K562 (cell line): Measurements from ENCODE around the gene RPH3AL. TPM values are rescaled to one million over a fixed set of nuclear protein-coding genes. Genes with fewer than 3 reads are reported as not detected.
A peak's percentile ranks its signal among the peaks of the same experiment; 100 is the strongest.

Experiments used
- ATAC-seq: fragments of 200-7000 bp; cut with Tn5 transposase; 3 replicates; pipeline ENCODE4 v1.9.1; 2020; ENCODE audit warnings: moderate library complexity
- BruUV-seq: library from RNA; stranded (reverse); fragments of 400-500 nt; replicated peaks from 2 replicates; lab custom pipeline; 2021; lab: Mats Ljungman, UMichigan
- CTCF ChIA-PET: fragments of 300-600 bp; formaldehyde crosslinking; extraction: SDS; loops from one replicate; lab custom pipeline; 2021; ENCODE audit warnings: low intra/inter-chr PET ratio; lab: Yijun Ruan, JAX
- POLR2A ChIA-PET: fragments of 300-600, 350-650 bp; sonication (Branson Sonifier 250); formaldehyde crosslinking; extraction: SDS; loops from one replicate; lab custom pipeline; 2021; ENCODE audit warnings: antibody characterized with exemption, inconsistent platforms; lab: Yijun Ruan, JAX
- DNase-seq, 4 experiments: peaks; one replicate each; pipeline versions ENCODE4 v3.0.0 to v3.0.0-alpha.2; 2011 to 2018; ENCODE audit warnings: low spot score in 3 of 4, mixed read lengths in 3 of 4; ENCODE audit errors: extremely low read depth in 1 of 4
- FAIRE-seq: peaks from 2 replicates; lab custom pipeline; 2011; peaks lifted over from hg19 to GRCh38; lab: Jason Lieb, UNC
- H2AFZ ChIP-seq: 2 replicates; pipeline ENCODE4 v1.6.0; 2011; ENCODE audit warnings: low read depth, low read length, control low read depth, inconsistent platforms
- H3K27ac ChIP-seq: fragments of 200-600 bp; 3 replicates; pipeline ENCODE4 v1.8.0; 2011; ENCODE audit warnings: low read depth, mild to moderate bottlenecking, control low read depth, inconsistent platforms, low read length, moderate library complexity, mixed read lengths; ENCODE audit errors: extremely low read depth
- H3K27me3 ChIP-seq, 2 experiments: fragments of 300-600 bp in 1 of 2; 2 replicates in 1 of 2; 3 replicates in 1 of 2; pipeline versions ENCODE4 v1.6.0 to v1.8.0; 2011; ENCODE audit warnings: inconsistent platforms in 2 of 2, low read length in 2 of 2, mild to moderate bottlenecking in 1 of 2, mixed read lengths in 1 of 2, moderate library complexity in 1 of 2; ENCODE audit not compliant: control insufficient read depth in 2 of 2, insufficient read depth in 2 of 2
- H3K36me3 ChIP-seq: fragments of 300-600 bp; 3 replicates; pipeline ENCODE4 v1.8.0; 2011; ENCODE audit warnings: mild to moderate bottlenecking, low read length, inconsistent platforms; ENCODE audit not compliant: control insufficient read depth, insufficient read depth
- H3K4me1 ChIP-seq, 2 experiments: fragments of 200-600 bp in 1 of 2; replicated peaks in 1 of 2; 2 replicates in 1 of 2; 3 replicates in 1 of 2; pipeline versions ENCODE4 v1.5.1 to v1.8.0; 2011; ENCODE audit warnings: inconsistent platforms in 2 of 2, low read length in 2 of 2, mild to moderate bottlenecking in 1 of 2, mixed read lengths in 1 of 2, moderate library complexity in 1 of 2; ENCODE audit not compliant: control insufficient read depth in 2 of 2, insufficient read depth in 2 of 2
- H3K4me2 ChIP-seq: 2 replicates; pipeline ENCODE4 v1.6.1; 2011; ENCODE audit warnings: low read length, control low read depth, inconsistent platforms, mixed read lengths; ENCODE audit not compliant: insufficient read depth
- H3K4me3 ChIP-seq: fragments of 200-600 bp; sonication (generic), shearing (Covaris generic); 2 replicates; pipeline ENCODE4 v1.5.1; 2016; ENCODE audit warnings: control low read depth, inconsistent platforms
- H3K79me2 ChIP-seq: fragments of 200-600 bp; 3 replicates; pipeline ENCODE4 v1.8.0; 2011; ENCODE audit warnings: low read length, inconsistent platforms; ENCODE audit not compliant: control insufficient read depth, insufficient read depth
- H3K9ac ChIP-seq, 2 experiments: 2 replicates each; pipeline versions ENCODE4 v1.6.0 to v1.6.1; 2011; ENCODE audit warnings: low read depth in 2 of 2, low read length in 2 of 2, control low read depth in 1 of 2, inconsistent platforms in 1 of 2, mild to moderate bottlenecking in 1 of 2, mixed read lengths in 1 of 2; ENCODE audit not compliant: insufficient read depth in 1 of 2
- H3K9me1 ChIP-seq: one replicate; pipeline ENCODE4 v1.6.0; 2011; ENCODE audit warnings: inconsistent platforms, mild to moderate bottlenecking, low read length, moderate library complexity; ENCODE audit not compliant: control insufficient read depth, insufficient read depth
- H3K9me3 ChIP-seq: replicated peaks from 2 replicates; pipeline ENCODE4 v1.5.1; 2011; ENCODE audit warnings: low read depth, low read length, inconsistent platforms; ENCODE audit not compliant: control insufficient read depth, insufficient read depth
- H4K20me1 ChIP-seq: replicated peaks from 2 replicates; pipeline ENCODE4 v1.6.1; 2011; ENCODE audit warnings: low read length, inconsistent platforms, mixed read lengths; ENCODE audit not compliant: control insufficient read depth, insufficient read depth
- CBX3 ChIP-seq, 2 experiments: IDR thresholded peaks; 1 replicate in 1 of 2; 2 replicates in 1 of 2; pipeline ENCODE4 v1.6.1; 2012; ENCODE audit warnings: inconsistent platforms in 2 of 2, low read length in 2 of 2, borderline replicate concordance in 1 of 2, control low read depth in 1 of 2
- ZBTB7A ChIP-seq: IDR thresholded peaks from 2 replicates; pipeline ENCODE4 v1.6.1; 2011; ENCODE audit warnings: low read depth, mild to moderate bottlenecking, low read length, moderate library complexity, borderline replicate concordance; ENCODE audit not compliant: control insufficient read depth
- WGBS: fragments of 100-300 bp; shearing (Covaris generic); methylation state at CpG from one replicate; pipeline ENCODE4 v1.1.6; 2016; ENCODE audit warnings: low coverage, mixed read lengths; ENCODE audit not compliant: insufficient coverage; ENCODE audit errors: missing lambda C conversion rate; 5-methylcytosine and 5-hydroxymethylcytosine counted together
- in situ Hi-C: fragments of 300-500 bp; cut with MboI; formaldehyde crosslinking; loops from 4 replicates; pipeline ENCODE4 v1.15.0; 2018; ENCODE audit warnings: inconsistent platforms, mixed read lengths
- intact Hi-C: fragments of 100-400 bp; cut with micrococcal nuclease; formaldehyde crosslinking; loops from 2 replicates; pipeline ENCODE4 v1.14.2; 2022
- polyA plus RNA-seq, 8 experiments: library from polyadenylated mRNA; depleted of rRNA in 4 of 8; stranded (reverse) in 5 of 8; unstranded in 3 of 8; fragments of >200 nt; fragmentation: Nextera tagmentation in 2 of 8; fragmentation: Illumina TruSeq in 1 of 8; extraction: Ambion mirVana in 2 of 8; extraction: Trizol in 1 of 8; gene quantifications; 2 replicates each; pipeline versions ENCODE4 v1.2.1 to v1.2.3, GENCODE V29; 2011 to 2014; ENCODE audit warnings: inconsistent platforms in 1 of 8, missing spikeins in 1 of 8
- total RNA-seq, 7 experiments: library from RNA; depleted of rRNA in 6 of 7; stranded (reverse); fragments of >200 nt in 6 of 7; fragmentation: Illumina TruSeq in 2 of 7; extraction: Trizol in 2 of 7; gene quantifications; 2 replicates each; pipeline versions ENCODE4 v1.2.1 to v1.2.3, GENCODE V29; 2011 to 2021; ENCODE audit warnings: low replicate concordance in 1 of 7
- TF ChIP-seq, protein P1 (sequence below): sonication (generic); formaldehyde crosslinking; IDR thresholded peaks from 2 replicates; pipeline ENCODE4 v1.5.0; 2020; ENCODE audit warnings: missing genetic modification reagents
- TF ChIP-seq, protein P2 (sequence below), 2 experiments: fragments of 150-350 bp in 1 of 2; IDR thresholded peaks; 2 replicates each; pipeline ENCODE4 v1.6.1; 2012 to 2016; ENCODE audit warnings: low read depth in 2 of 2, low read length in 2 of 2, mild to moderate bottlenecking in 1 of 2, moderate library complexity in 1 of 2
- TF ChIP-seq, protein P3 (sequence below), 3 experiments: IDR thresholded peaks in 2 of 3; conservative IDR thresholded peaks in 1 of 3; 2 replicates each; pipeline ENCODE4 v1.5.1; 2011 to 2012; ENCODE audit warnings: low read length in 3 of 3, mild to moderate bottlenecking in 3 of 3, control low read depth in 2 of 3, improper control_type of control experiment in 1 of 3, inconsistent platforms in 1 of 3, low read depth in 1 of 3, mixed read lengths in 1 of 3, moderate library complexity in 1 of 3; ENCODE audit not compliant: insufficient read depth in 2 of 3
- TF ChIP-seq, protein P4 (sequence below): fragments of 450-650 bp; conservative IDR thresholded peaks from 2 replicates; pipeline ENCODE4 v1.6.1; 2016; ENCODE audit warnings: missing genetic modification characterization, low read depth, mild to moderate bottlenecking, control low read depth, missing compliant biosample characterization
- TF ChIP-seq, protein P5 (sequence below): fragments of 450-650 bp; IDR thresholded peaks from 2 replicates; pipeline ENCODE4 v1.6.1; 2016
- TF ChIP-seq, protein P6 (sequence below): IDR thresholded peaks from 2 replicates; pipeline ENCODE4 v1.6.1; 2011; ENCODE audit warnings: borderline replicate concordance, low read depth, mild to moderate bottlenecking, moderate library complexity, low read length; ENCODE audit not compliant: insufficient read depth, poor library complexity, severe bottlenecking

The RPH3AL gene
- total and polyA plus RNA-seq, 9 of the 15 experiments (the other 6 are each of a cell fraction or from before 2014, with no cell fraction given): 0.18 to 1.7 (median 0.39) TPM

DNA sequence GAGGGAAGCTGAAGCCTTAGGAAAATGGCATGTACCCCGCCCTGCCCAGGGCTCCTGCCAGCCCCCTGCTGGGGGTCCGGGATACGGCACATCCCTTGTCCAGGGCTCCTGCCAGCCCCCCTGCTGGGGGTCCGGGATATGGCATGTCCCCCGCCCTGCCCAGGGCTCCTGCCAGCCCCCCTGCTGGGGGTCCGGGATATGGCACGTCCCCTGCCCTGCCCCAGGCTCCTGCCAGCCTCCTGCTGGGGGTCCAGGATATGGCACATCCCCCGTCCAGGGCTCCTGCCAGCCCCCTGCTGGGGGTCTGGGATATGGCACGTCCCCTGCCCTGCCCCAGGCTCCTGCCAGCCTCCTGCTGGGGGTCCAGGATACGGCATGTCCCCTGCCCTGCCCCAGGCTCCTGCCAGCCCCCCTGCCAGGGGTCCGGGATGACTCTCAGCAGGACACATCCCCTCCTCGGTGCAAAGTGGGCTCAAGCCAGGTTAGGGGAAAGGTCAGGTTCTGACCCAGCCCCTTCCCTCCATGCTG is 43.2 kb downstream of the RPH3AL start:
- Histone ChIP-seq H3K9me1 (no peaks in the 10 kb centered on the region), H3K79me2 (no peaks in the 10 kb centered on the region), H3K36me3 (no peaks in the 10 kb centered on the region), H3K4me3 (no peak overlapping the region), H3K9ac (no peak overlapping the region), H3K9me3 (no peaks in the 10 kb centered on the region), H3K27me3 (peaks cover 0 to 6% of the 10 kb centered on the region in 2 experiments; a peak in 1 of 5 replicates), H3K27ac (no peak overlapping the region), H4K20me1 (no peaks in the 10 kb centered on the region; the same call in 1 of the 2 replicates), H3K4me2 (no peak overlapping the region), H3K4me1 (no peaks in the 10 kb centered on the region; a peak in 1 of 5 replicates), H2AFZ (no peak overlapping the region)
- in situ Hi-C loops: no loop called here
- ChIA-PET POLR2A (no interaction called here), CTCF (no interaction called here)
- DNase-seq (peak; percentile 54 to 78 (median 66)), FAIRE-seq (no peak), ATAC-seq (peak; percentile 97)
- 40% methylated on average over 3 of the region's 12 CpGs for WGBS
- intact Hi-C loops: no loop called here
- no TSS peak for BruUV-seq
- TF ChIP-seq, protein P1, sequence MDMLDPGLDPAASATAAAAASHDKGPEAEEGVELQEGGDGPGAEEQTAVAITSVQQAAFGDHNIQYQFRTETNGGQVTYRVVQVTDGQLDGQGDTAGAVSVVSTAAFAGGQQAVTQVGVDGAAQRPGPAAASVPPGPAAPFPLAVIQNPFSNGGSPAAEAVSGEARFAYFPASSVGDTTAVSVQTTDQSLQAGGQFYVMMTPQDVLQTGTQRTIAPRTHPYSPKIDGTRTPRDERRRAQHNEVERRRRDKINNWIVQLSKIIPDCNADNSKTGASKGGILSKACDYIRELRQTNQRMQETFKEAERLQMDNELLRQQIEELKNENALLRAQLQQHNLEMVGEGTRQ (CRISPR knock-in tag): no peak
- TF ChIP-seq CBX3 (IDR thresholded peaks at IDR 0.05; ENCODE audit: borderline replicate concordance in 1 of 2, low read length in 2 of 2): peak in 1 of 2 experiments; percentile 24; a peak in 1 of 3 replicates
- TF ChIP-seq, protein P2, sequence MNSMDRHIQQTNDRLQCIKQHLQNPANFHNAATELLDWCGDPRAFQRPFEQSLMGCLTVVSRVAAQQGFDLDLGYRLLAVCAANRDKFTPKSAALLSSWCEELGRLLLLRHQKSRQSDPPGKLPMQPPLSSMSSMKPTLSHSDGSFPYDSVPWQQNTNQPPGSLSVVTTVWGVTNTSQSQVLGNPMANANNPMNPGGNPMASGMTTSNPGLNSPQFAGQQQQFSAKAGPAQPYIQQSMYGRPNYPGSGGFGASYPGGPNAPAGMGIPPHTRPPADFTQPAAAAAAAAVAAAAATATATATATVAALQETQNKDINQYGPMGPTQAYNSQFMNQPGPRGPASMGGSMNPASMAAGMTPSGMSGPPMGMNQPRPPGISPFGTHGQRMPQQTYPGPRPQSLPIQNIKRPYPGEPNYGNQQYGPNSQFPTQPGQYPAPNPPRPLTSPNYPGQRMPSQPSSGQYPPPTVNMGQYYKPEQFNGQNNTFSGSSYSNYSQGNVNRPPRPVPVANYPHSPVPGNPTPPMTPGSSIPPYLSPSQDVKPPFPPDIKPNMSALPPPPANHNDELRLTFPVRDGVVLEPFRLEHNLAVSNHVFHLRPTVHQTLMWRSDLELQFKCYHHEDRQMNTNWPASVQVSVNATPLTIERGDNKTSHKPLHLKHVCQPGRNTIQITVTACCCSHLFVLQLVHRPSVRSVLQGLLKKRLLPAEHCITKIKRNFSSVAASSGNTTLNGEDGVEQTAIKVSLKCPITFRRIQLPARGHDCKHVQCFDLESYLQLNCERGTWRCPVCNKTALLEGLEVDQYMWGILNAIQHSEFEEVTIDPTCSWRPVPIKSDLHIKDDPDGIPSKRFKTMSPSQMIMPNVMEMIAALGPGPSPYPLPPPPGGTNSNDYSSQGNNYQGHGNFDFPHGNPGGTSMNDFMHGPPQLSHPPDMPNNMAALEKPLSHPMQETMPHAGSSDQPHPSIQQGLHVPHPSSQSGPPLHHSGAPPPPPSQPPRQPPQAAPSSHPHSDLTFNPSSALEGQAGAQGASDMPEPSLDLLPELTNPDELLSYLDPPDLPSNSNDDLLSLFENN (IDR thresholded peaks at IDR 0.05; ENCODE audit: low read depth in 2 of 2, low read length in 2 of 2): no peak
- TF ChIP-seq, protein P3, sequence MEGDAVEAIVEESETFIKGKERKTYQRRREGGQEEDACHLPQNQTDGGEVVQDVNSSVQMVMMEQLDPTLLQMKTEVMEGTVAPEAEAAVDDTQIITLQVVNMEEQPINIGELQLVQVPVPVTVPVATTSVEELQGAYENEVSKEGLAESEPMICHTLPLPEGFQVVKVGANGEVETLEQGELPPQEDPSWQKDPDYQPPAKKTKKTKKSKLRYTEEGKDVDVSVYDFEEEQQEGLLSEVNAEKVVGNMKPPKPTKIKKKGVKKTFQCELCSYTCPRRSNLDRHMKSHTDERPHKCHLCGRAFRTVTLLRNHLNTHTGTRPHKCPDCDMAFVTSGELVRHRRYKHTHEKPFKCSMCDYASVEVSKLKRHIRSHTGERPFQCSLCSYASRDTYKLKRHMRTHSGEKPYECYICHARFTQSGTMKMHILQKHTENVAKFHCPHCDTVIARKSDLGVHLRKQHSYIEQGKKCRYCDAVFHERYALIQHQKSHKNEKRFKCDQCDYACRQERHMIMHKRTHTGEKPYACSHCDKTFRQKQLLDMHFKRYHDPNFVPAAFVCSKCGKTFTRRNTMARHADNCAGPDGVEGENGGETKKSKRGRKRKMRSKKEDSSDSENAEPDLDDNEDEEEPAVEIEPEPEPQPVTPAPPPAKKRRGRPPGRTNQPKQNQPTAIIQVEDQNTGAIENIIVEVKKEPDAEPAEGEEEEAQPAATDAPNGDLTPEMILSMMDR (IDR thresholded peaks at IDR 0.05 in 2 of 3, conservative IDR thresholded peaks at IDR 0.05 in 1 of 3; ENCODE audit: insufficient read depth in 2 of 3, low read depth in 1 of 3, low read length in 3 of 3): peak; percentile 78 to 97 (median 81)
- TF ChIP-seq, protein P4, sequence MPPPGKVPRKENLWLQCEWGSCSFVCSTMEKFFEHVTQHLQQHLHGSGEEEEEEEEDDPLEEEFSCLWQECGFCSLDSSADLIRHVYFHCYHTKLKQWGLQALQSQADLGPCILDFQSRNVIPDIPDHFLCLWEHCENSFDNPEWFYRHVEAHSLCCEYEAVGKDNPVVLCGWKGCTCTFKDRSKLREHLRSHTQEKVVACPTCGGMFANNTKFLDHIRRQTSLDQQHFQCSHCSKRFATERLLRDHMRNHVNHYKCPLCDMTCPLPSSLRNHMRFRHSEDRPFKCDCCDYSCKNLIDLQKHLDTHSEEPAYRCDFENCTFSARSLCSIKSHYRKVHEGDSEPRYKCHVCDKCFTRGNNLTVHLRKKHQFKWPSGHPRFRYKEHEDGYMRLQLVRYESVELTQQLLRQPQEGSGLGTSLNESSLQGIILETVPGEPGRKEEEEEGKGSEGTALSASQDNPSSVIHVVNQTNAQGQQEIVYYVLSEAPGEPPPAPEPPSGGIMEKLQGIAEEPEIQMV (tag): no peak
- peak; percentile 37; the same call in 1 of the 2 replicates for TF ChIP-seq ZBTB7A
- TF ChIP-seq, protein P5, sequence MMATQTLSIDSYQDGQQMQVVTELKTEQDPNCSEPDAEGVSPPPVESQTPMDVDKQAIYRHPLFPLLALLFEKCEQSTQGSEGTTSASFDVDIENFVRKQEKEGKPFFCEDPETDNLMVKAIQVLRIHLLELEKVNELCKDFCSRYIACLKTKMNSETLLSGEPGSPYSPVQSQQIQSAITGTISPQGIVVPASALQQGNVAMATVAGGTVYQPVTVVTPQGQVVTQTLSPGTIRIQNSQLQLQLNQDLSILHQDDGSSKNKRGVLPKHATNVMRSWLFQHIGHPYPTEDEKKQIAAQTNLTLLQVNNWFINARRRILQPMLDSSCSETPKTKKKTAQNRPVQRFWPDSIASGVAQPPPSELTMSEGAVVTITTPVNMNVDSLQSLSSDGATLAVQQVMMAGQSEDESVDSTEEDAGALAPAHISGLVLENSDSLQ: no peak
- TF ChIP-seq, protein P6, sequence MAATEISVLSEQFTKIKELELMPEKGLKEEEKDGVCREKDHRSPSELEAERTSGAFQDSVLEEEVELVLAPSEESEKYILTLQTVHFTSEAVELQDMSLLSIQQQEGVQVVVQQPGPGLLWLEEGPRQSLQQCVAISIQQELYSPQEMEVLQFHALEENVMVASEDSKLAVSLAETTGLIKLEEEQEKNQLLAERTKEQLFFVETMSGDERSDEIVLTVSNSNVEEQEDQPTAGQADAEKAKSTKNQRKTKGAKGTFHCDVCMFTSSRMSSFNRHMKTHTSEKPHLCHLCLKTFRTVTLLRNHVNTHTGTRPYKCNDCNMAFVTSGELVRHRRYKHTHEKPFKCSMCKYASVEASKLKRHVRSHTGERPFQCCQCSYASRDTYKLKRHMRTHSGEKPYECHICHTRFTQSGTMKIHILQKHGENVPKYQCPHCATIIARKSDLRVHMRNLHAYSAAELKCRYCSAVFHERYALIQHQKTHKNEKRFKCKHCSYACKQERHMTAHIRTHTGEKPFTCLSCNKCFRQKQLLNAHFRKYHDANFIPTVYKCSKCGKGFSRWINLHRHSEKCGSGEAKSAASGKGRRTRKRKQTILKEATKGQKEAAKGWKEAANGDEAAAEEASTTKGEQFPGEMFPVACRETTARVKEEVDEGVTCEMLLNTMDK: peak; percentile 4
